Endothelial cell of umbilical vein (primary cell): ENCODE data around the gene LPP. TPM values are rescaled to one million over a fixed set of nuclear protein-coding genes. Genes with fewer than 3 reads are reported as not detected.

Experiments
- BruUV-seq: library from RNA; stranded (reverse); fragments of 400-500 nt; replicated peaks from 2 replicates; lab custom pipeline; 2021; lab: Mats Ljungman, UMichigan
- CTCF ChIA-PET: fragments of 300-600, 350-600 bp; sonication (Branson Sonifier 250); formaldehyde crosslinking; loops from one replicate; lab custom pipeline; 2021; ENCODE audit warnings: antibody characterized with exemption, inconsistent platforms; lab: Charles Lee
- POLR2A ChIA-PET: fragments of 300-600, 350-600 bp; sonication (Branson Sonifier 250); formaldehyde crosslinking; loops from one replicate; lab custom pipeline; 2021; ENCODE audit warnings: antibody characterized with exemption, inconsistent platforms; lab: Charles Lee
- DNase-seq: peaks from one replicate; pipeline ENCODE4 v3.0.0-alpha.2; 2011; ENCODE audit warnings: low read depth, low spot score
- FAIRE-seq: peaks from 2 replicates; lab custom pipeline; 2011; peaks lifted over from hg19 to GRCh38; lab: Jason Lieb, UNC
- H2AFZ ChIP-seq: 2 replicates; pipeline ENCODE4 v1.6.0; 2012; ENCODE audit warnings: low read depth, low read length, control low read depth, inconsistent platforms
- H3K27ac ChIP-seq: 2 replicates; pipeline ENCODE4 v1.5.1; 2011; ENCODE audit warnings: low read depth, mild to moderate bottlenecking, control low read depth, low read length, moderate library complexity; ENCODE audit not compliant: insufficient read depth
- H3K27me3 ChIP-seq, 2 experiments: 2 replicates each; pipeline versions ENCODE4 v1.6.0 to v1.6.1; 2011; ENCODE audit warnings: low read length in 2 of 2, mixed read lengths in 1 of 2; ENCODE audit not compliant: control insufficient read depth in 2 of 2, insufficient read depth in 2 of 2
- H3K36me3 ChIP-seq, 2 experiments: 2 replicates in 1 of 2; 3 replicates in 1 of 2; pipeline ENCODE4 v1.5.1; 2011; ENCODE audit warnings: low read length in 2 of 2, mild to moderate bottlenecking in 1 of 2, moderate library complexity in 1 of 2; ENCODE audit not compliant: control insufficient read depth in 2 of 2, insufficient read depth in 2 of 2; ENCODE audit errors: extremely low read depth in 1 of 2
- H3K4me1 ChIP-seq: 3 replicates; pipeline ENCODE4 v1.5.1; 2011; ENCODE audit warnings: mild to moderate bottlenecking, low read length; ENCODE audit not compliant: control insufficient read depth, insufficient read depth; ENCODE audit errors: extremely low read depth
- H3K4me2 ChIP-seq: 2 replicates; pipeline ENCODE4 v1.6.1; 2011; ENCODE audit warnings: low read length, control low read depth, mixed read lengths; ENCODE audit not compliant: insufficient read depth
- H3K4me3 ChIP-seq, 3 experiments: fragments of 200-600 bp in 1 of 3; sonication (generic), shearing (Covaris generic) in 1 of 3; replicated peaks in 1 of 3; 2 replicates each; pipeline ENCODE4 v1.5.1; 2011 to 2016; ENCODE audit warnings: control low read depth in 3 of 3, low read length in 3 of 3, mild to moderate bottlenecking in 2 of 3, inconsistent platforms in 1 of 3, low read depth in 1 of 3, moderate library complexity in 1 of 3; ENCODE audit not compliant: insufficient read depth in 1 of 3
- H3K79me2 ChIP-seq: 2 replicates; pipeline ENCODE4 v1.6.0; 2012; ENCODE audit warnings: low read length, inconsistent platforms; ENCODE audit not compliant: control insufficient read depth, insufficient read depth
- H3K9ac ChIP-seq: replicated peaks from 2 replicates; pipeline ENCODE3; 2011; ENCODE audit warnings: low read length, control low read depth; ENCODE audit not compliant: insufficient read depth; ENCODE audit errors: extremely low read depth
- H3K9me1 ChIP-seq: replicated peaks from 3 replicates; pipeline ENCODE4 v1.6.0; 2011; ENCODE audit warnings: mild to moderate bottlenecking, low read length; ENCODE audit not compliant: control insufficient read depth, insufficient read depth; ENCODE audit errors: extremely low read depth
- H3K9me3 ChIP-seq: replicated peaks from 2 replicates; pipeline ENCODE4 v1.5.1; 2012; ENCODE audit warnings: low read length, inconsistent platforms; ENCODE audit not compliant: control insufficient read depth, insufficient read depth
- H4K20me1 ChIP-seq: replicated peaks from 2 replicates; pipeline ENCODE3; 2011; ENCODE audit warnings: mild to moderate bottlenecking, low read length; ENCODE audit not compliant: control insufficient read depth, insufficient read depth; ENCODE audit errors: extremely low read depth
- EZH2 ChIP-seq: IDR thresholded peaks from 2 replicates; pipeline ENCODE4 v1.6.1; 2012; ENCODE audit warnings: borderline replicate concordance, low read depth, mild to moderate bottlenecking, moderate library complexity, low read length, inconsistent platforms; ENCODE audit not compliant: severe bottlenecking
- FOS ChIP-seq: IDR thresholded peaks from 2 replicates; pipeline ENCODE4 v1.6.1; 2011; ENCODE audit warnings: mild to moderate bottlenecking, low read length, moderate library complexity, borderline replicate concordance; ENCODE audit not compliant: insufficient read depth
- GATA2 ChIP-seq: IDR thresholded peaks from 2 replicates; pipeline ENCODE4 v1.7.0; 2011; ENCODE audit warnings: low read depth, mild to moderate bottlenecking, moderate library complexity, mixed read lengths, low read length; ENCODE audit not compliant: insufficient read length, insufficient read depth
- JUN ChIP-seq: IDR thresholded peaks from 2 replicates; pipeline ENCODE4 v1.6.1; 2011; ENCODE audit warnings: borderline replicate concordance, low read depth; ENCODE audit not compliant: insufficient read length, insufficient read depth
- MYC ChIP-seq: IDR thresholded peaks from one replicate; pipeline ENCODE4 v1.6.1; 2011; ENCODE audit warnings: mild to moderate bottlenecking, low read depth, low read length
- POLR2A ChIP-seq: IDR thresholded peaks from 2 replicates; pipeline ENCODE4 v1.6.1; 2012; ENCODE audit warnings: low read depth, mild to moderate bottlenecking, control low read depth, low read length
- POLR2AphosphoS5 ChIP-seq: IDR thresholded peaks from 2 replicates; pipeline ENCODE4 v1.6.1; 2012; ENCODE audit warnings: low read depth, mild to moderate bottlenecking, control low read depth, low read length, moderate library complexity; ENCODE audit not compliant: insufficient read depth
- dilution Hi-C: fragments of 300-500 bp; cut with MboI; formaldehyde crosslinking; loops from one replicate; pipeline ENCODE4 v1.15.0; 2019; ENCODE audit warnings: low sequenced_read_pairs; ENCODE audit not compliant: extremely low pct_ligation_motif_present
- intact Hi-C: fragments of 100-400 bp; cut with micrococcal nuclease; formaldehyde crosslinking; loops from one replicate; pipeline ENCODE4 v1.10.0; 2022
- polyA plus RNA-seq, 4 experiments: library from polyadenylated mRNA; depleted of rRNA in 3 of 4; stranded (reverse) in 3 of 4; unstranded in 1 of 4; fragments of >200 nt; gene quantifications; 2 replicates each; pipeline versions ENCODE4 v1.2.1 to v1.2.3, GENCODE V29; 2011 to 2012; ENCODE audit warnings: missing spikeins in 1 of 4
- total RNA-seq: library from RNA; stranded (reverse); gene quantifications from 2 replicates; pipeline ENCODE4 v1.2.3, GENCODE V29; 2021
- TF ChIP-seq, protein P1 (sequence below), 2 donors: IDR thresholded peaks; 1 replicate in 1 of 2; 2 replicates in 1 of 2; pipeline ENCODE4 v1.5.1; 2011; ENCODE audit warnings: low read length in 2 of 2, mild to moderate bottlenecking in 2 of 2, moderate library complexity in 2 of 2, control low read depth in 1 of 2, inconsistent platforms in 1 of 2, low read depth in 1 of 2; ENCODE audit not compliant: insufficient read depth in 1 of 2; ENCODE audit errors: extremely low read depth in 1 of 2
- TF ChIP-seq, protein P2 (sequence below): IDR thresholded peaks from 2 replicates; pipeline ENCODE4 v1.6.1; 2011; ENCODE audit not compliant: insufficient read depth, insufficient read length

Gene LPP
- total and polyA plus RNA-seq, 2 donors (not counting 3 experiments of a cell fraction or from before 2014, with no cell fraction given): 16.9 to 153 TPM

DNA sequence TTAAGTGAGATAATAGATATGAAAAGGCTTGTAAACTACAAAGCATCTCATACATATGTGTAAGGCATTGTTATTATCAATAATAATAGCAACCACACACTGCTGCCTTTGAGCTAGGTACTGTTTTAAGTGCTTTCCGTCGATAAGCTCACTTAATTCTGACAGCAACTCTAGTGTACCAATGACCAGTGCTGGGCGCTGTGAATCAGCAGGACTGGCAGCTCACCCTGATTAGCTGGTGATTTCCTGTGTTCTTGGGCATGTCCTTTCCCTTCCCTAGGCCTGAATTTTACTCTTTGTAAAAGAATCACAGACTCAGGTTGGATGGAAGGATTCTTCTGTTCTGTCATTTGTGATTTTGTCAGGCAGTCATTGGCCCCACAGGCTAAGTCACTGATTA lies 215.6 kb downstream of the LPP start:
- Histone ChIP-seq H3K79me2 (peaks cover 11% of the 10 kb centered on the region), H3K36me3 (no peaks in the 10 kb centered on the region), H3K9ac (no peak overlapping the region), H3K4me3 (no peak overlapping the region), H3K4me2 (no peak overlapping the region), H3K9me3 (no peaks in the 10 kb centered on the region), H3K9me1 (no peaks in the 10 kb centered on the region), H4K20me1 (no peaks in the 10 kb centered on the region), H2AFZ (no peak overlapping the region), H3K27me3 (no peaks in the 10 kb centered on the region), H3K27ac (no peak overlapping the region), H3K4me1 (peaks cover 34% of the 10 kb centered on the region)
- CTCF ChIA-PET: interaction anchor here (0.7 to 2.9 kb wide), 8 partner anchors 11 to 631 kb away, joined by 3 to 18 read pairs (median 3); no protein-coding TSS in a partner anchor
- POLR2A ChIA-PET: no interaction called here
- TF ChIP-seq JUN (no peak), MYC (no peak)
- TF ChIP-seq, protein P1, sequence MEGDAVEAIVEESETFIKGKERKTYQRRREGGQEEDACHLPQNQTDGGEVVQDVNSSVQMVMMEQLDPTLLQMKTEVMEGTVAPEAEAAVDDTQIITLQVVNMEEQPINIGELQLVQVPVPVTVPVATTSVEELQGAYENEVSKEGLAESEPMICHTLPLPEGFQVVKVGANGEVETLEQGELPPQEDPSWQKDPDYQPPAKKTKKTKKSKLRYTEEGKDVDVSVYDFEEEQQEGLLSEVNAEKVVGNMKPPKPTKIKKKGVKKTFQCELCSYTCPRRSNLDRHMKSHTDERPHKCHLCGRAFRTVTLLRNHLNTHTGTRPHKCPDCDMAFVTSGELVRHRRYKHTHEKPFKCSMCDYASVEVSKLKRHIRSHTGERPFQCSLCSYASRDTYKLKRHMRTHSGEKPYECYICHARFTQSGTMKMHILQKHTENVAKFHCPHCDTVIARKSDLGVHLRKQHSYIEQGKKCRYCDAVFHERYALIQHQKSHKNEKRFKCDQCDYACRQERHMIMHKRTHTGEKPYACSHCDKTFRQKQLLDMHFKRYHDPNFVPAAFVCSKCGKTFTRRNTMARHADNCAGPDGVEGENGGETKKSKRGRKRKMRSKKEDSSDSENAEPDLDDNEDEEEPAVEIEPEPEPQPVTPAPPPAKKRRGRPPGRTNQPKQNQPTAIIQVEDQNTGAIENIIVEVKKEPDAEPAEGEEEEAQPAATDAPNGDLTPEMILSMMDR (IDR thresholded peaks at IDR 0.05; ENCODE audit: extremely low read depth in 1 of 2, insufficient read depth in 1 of 2, low read depth in 1 of 2, low read length in 2 of 2): no peak
- no TSS peak for BruUV-seq
- dilution Hi-C loops: no loop called here
- intact Hi-C loops: loop anchor here (5.0 to 10.0 kb wide), 2 partner anchors 218 to 335 kb away; no protein-coding TSS in a partner anchor
- DNase-seq (peak; percentile 26), FAIRE-seq (peak; percentile 80)

DNA sequence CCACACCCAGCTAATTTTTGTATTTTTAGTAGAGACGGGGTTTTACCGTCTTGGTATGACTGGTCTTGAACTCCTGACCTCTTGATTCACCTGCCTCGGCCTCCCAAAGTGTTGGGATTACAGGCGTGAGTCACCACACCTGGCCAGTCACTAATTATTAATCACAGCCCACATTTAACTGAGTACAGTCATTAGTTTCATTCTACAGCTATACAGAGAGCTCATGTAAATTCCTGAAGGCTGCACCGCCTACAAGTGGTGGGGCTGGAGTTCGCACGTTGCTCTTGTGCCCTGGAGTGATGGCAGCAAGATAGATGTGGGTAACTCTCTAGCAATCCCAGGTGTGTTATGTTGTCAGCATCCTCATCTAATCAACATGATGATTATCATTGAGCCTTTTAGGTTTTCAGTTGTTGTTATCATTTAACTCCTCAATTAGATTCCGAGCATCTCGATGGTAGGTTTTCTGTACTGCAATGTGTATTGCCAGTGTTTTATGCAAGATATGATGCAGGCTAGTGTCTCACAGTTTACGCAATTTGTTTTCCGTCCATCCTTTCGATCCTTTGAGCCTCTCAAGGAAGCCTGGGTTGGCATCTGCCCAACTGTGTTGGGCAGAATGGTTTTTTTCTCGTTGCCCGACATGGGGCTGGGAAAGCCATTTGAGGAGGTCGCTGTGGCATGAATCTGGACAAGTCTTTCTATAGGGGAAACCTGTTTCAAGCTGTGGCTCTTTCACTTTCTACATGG lies 216.3 kb downstream of the LPP start:
- Histone ChIP-seq H3K9me3 (no peaks in the 10 kb centered on the region), H2AFZ (no peak overlapping the region), H3K79me2 (peaks cover 11% of the 10 kb centered on the region), H3K27me3 (no peaks in the 10 kb centered on the region), H3K9me1 (no peaks in the 10 kb centered on the region), H3K4me3 (no peak overlapping the region), H3K36me3 (no peaks in the 10 kb centered on the region), H3K27ac (no peak overlapping the region), H4K20me1 (no peaks in the 10 kb centered on the region), H3K4me1 (peaks cover 26% of the 10 kb centered on the region), H3K9ac (no peak overlapping the region), H3K4me2 (no peak overlapping the region)
- dilution Hi-C loops: no loop called here
- POLR2A ChIA-PET: no interaction called here
- DNase-seq: no peak
- BruUV-seq: no TSS peak
- CTCF ChIA-PET: interaction anchor here (0.7 to 2.9 kb wide), 8 partner anchors 10 to 632 kb away, joined by 3 to 18 read pairs (median 3); no protein-coding TSS in a partner anchor
- intact Hi-C loops: no loop called here
- no peak for TF ChIP-seq GATA2
- no peak for TF ChIP-seq EZH2
- TF ChIP-seq MYC: no peak
- no peak for TF ChIP-seq JUN
- TF ChIP-seq, protein P1 (IDR thresholded peaks at IDR 0.05; ENCODE audit: extremely low read depth in 1 of 2, insufficient read depth in 1 of 2, low read depth in 1 of 2, low read length in 2 of 2): no peak
- no peak for TF ChIP-seq POLR2A
- no peak for TF ChIP-seq POLR2AphosphoS5
- TF ChIP-seq, protein P2, sequence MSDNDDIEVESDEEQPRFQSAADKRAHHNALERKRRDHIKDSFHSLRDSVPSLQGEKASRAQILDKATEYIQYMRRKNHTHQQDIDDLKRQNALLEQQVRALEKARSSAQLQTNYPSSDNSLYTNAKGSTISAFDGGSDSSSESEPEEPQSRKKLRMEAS: no peak
- TF ChIP-seq FOS: no peak
- FAIRE-seq: no peak
